22Rv1 (cell line): ENCODE results near the gene ESR1.

Experiments used
- H3K27ac ChIP-seq: fragments of 450-650 bp; 2 replicates; pipeline ENCODE4 v1.5.1; 2017
- ZFX ChIP-seq: fragments of 450-650 bp; IDR thresholded peaks from 2 replicates; pipeline ENCODE4 v1.6.1; 2017; ENCODE audit warnings: antibody characterized with exemption, borderline replicate concordance
- TF ChIP-seq, protein P1 (sequence below): fragments of 450-650 bp; IDR thresholded peaks from 2 replicates; pipeline ENCODE4 v1.5.1; 2017; ENCODE audit warnings: mild to moderate bottlenecking

The ESR1 gene

DNA sequence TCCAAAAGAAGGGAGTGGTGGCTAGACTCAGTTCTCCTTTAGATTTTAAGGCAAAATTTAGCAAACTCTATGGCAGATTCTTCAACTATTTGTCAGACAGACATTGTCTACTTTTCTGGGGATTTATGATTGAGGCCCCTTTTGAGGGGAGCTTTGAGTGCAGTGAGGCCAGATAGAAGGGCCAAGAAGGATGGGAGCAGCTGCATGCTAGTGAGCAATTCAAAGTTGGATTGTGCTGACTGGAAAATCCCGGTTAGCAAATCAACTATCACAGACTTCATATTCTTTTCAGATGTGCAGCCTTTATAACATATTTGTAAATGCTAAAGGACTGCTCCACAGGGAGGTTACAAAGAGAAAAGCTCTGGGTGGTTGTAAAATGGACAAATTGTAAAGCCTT lies 35.0 kb upstream of the ESR1 start:
- TF ChIP-seq ZFX, result no peak
- TF ChIP-seq, protein P1, sequence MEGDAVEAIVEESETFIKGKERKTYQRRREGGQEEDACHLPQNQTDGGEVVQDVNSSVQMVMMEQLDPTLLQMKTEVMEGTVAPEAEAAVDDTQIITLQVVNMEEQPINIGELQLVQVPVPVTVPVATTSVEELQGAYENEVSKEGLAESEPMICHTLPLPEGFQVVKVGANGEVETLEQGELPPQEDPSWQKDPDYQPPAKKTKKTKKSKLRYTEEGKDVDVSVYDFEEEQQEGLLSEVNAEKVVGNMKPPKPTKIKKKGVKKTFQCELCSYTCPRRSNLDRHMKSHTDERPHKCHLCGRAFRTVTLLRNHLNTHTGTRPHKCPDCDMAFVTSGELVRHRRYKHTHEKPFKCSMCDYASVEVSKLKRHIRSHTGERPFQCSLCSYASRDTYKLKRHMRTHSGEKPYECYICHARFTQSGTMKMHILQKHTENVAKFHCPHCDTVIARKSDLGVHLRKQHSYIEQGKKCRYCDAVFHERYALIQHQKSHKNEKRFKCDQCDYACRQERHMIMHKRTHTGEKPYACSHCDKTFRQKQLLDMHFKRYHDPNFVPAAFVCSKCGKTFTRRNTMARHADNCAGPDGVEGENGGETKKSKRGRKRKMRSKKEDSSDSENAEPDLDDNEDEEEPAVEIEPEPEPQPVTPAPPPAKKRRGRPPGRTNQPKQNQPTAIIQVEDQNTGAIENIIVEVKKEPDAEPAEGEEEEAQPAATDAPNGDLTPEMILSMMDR, result no peak

DNA sequence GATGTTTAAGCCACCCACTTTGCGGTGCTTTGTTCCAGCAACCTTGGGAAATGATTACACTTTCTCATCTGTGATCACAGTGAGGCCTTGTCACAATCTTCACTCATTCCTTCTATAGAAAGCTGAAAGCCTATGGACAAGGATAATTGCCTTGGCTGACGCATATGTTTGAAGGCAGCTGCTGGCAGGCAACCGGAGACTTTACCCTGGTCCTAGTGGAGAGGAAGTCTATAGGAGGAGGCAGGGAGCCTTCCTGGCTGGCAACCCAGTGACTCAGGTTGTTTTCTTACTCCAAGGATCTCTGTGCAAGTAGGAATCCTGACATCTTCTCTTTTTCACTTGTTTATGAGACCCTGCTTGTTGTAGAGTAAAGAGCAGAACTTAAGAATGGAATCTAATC lies 34.1 kb upstream of the ESR1 start:
- TF ChIP-seq ZFX, result no peak
- TF ChIP-seq, protein P1, result no peak
- H3K27ac ChIP-seq, result no peak overlapping the region

More for the DNA sequence above, 35.0 kb upstream of the ESR1 start:
- no peak overlapping the region for H3K27ac ChIP-seq

DNA sequence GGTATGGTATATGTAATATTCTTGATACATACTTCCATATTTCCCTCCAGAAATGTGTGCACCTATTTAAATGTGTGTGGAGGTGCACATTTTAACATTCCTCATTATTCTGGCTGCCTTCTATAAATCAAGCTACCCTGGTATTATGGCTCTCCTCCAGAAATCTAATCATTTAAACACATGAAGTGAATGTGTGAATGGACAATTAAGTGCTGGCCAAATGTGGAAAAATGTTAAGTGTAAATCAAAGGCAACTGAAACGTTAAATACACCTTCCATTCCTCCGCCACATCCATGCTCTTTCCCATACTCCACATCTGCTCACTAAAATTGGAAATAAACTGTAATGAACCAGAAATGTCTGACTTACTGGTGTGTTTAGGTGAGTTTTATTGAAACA lies 24.9 kb upstream of the ESR1 start:
- no peak for TF ChIP-seq ZFX
- TF ChIP-seq, protein P1, result no peak
- H3K27ac ChIP-seq, result no peak overlapping the region

DNA sequence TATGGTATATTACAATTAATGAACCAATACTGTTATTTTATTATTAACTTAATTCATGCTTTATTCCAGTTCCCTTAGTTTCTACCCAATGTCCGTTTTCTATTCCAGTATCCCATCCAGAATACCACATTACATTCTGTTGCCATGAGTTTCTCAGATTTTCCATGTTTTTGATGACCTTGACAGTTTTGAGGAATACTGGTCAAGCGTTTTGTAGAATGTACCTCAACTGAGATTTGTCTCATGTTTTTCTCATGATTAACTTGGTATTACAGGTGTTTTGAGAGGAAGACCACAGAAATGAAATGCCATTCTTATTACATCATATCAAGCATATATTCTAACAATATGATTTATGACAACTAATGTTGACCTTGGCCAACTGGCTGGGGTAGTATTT lies 23.8 kb upstream of the ESR1 start:
- TF ChIP-seq, protein P1, result no peak
- no peak overlapping the region for H3K27ac ChIP-seq

DNA sequence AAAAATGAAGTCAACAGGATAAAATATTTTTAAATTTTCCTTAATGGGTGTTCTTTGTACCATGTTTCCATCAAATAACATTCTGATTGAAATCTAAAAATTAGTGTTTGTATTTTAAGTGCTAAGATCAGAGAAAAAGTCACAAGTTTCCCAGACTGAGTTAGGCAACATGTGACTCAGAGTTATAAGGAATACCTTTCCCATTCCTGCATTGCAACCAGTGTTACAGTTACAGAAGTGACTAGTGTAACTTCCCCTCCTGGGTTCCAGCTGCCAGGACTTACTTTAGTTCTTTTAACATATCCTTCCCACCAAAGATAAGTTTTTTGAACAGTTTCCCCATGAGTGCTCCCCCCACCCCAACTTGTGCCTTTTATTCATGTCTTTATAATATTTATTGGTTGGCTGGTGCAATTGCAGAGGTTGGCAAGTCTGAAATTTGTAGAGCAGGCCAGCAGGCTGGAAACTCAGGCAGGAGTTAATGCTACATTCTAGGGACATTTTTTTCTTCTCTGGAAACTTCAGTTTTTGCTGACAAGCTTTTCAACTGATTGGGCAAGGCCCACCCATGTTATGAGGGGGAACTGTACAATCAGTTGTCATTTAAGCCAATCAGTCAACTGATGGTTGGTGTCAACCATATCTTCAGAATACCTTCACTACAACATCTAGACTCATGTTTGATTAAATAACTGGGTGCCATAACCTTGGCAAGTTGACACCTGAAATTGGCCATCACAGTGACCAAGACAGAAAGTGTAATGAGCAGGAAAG lies 22.9 kb upstream of the ESR1 start:
- TF ChIP-seq, protein P1, result no peak
- no peak for TF ChIP-seq ZFX
- H3K27ac ChIP-seq, result no peak overlapping the region

DNA sequence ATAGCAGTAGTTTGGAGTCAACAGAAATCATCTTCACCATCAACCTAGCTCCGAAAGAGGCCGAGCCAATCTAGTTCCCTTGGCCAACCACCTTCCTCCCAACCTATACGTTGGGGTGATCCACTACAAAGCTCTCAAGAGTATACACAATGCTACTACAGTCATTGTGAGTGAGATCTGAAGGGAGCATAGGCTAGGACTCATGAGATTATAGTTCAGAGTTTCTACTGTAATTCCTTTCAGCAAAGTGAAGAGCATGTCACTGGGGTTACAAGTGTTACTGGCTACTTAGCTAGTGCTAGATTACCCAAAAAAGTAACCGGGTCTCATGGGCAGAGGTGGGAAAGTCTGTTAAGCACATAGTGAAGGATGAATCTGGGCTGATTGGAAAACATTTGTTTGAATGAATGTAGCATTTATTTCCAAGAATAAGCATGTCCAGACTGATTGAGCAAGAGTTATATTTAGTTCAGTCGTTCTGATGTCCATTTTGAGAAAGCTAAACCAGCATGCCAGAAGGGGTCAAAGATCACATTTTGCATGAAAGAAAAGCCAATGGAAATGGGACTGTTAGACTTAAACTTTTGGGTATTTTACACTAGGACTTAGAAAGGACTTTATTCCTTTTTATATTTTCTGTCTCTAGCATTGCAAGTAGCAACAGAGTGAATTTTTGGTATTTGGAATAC lies 10.5 kb upstream of the ESR1 start:
- TF ChIP-seq ZFX, result no peak
- TF ChIP-seq, protein P1, result no peak
- no peak overlapping the region for H3K27ac ChIP-seq

DNA sequence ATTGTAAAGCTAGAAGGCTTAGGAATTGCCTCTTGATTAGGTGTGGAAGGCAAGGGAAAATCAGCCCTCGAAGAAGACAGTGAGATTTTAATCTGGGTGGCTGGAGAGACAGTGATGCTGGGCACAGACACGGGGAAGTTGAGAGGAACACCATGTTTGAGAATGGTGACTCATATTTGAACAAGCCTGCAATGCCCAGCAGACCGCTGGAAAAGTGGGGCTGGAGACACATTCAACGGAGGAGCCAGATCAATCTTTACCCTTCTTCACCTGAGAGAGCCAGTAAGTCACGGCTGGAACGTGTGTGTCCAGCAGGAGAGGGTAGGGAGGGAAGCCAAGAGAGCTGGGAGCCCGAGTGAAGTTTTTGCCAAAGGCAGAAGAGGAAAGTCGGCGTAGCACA lies 3.7 kb upstream of the ESR1 start:
- no peak overlapping the region for H3K27ac ChIP-seq
- TF ChIP-seq, protein P1, result no peak
- no peak for TF ChIP-seq ZFX
